ENCODE data around the gene INTS3.
"Not testable (repeated sequence)": the region's sequence is repeated elsewhere in the genome, so short reads cannot be mapped to it uniquely, and the experiment has no call there.

Gene INTS3

DNA sequence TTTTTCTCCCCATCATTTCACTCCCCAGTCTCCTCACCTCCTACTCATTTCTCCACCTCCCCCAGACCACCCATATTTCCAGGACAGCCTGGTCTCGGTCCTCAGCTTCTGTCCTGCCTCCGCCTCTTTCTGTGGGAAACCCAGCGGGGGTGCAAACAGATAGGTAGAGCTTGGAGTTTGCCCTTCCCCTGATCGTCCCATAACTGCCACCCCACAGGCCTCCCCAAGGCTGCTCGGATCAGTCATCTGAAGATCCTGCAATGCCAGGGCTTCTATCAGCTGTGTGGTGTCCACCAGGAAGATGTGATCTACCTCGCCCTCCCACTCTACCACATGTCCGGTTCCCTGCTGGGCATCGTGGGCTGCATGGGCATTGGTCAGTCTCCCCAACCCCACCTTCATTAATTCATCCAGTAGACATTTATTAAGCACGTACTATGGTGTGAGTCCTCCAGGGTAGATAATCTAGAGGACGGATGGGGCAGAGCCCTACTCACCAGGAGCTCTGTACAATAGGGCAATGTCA is 49.1 kb downstream of the INTS3 start:
- Histone ChIP-seq H3K27me3 (ENCODE audit: control insufficient read depth, insufficient read depth, low read length) (no peaks in the 10 kb centered on the region), H3K9me3 (ENCODE audit: control insufficient read depth, low read length) (no peaks in the 10 kb centered on the region), H3K4me1 (ENCODE audit: control insufficient read depth, insufficient read depth, low read length) (peaks cover 37% of the 10 kb centered on the region), H3K4me3 (ENCODE audit: low read length) (peak overlapping the region; percentile 15), H3K36me3 (ENCODE audit: control insufficient read depth, insufficient read depth, low read length) (no peaks in the 10 kb centered on the region), H3K9ac (ENCODE audit: low read length) (peak overlapping the region; percentile 11)

DNA sequence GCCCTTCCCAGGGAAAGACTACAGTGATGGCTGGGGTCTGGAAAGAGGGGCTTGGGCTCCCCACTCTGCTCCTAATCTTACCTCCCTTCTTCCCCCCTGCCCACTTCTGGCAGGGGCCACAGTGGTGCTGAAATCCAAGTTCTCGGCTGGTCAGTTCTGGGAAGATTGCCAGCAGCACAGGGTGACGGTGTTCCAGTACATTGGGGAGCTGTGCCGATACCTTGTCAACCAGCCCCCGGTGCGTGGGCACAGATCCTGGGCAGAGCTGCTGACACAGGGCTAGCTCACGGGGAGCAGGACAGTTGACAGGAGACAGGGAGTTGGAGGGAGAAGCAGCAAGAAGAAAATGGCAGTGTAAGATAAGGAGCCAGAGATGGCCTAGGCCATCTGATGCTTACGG is 49.8 kb downstream of the INTS3 start:
- H3K9me3 ChIP-seq (ENCODE audit: control insufficient read depth, low read length), result no peaks in the 10 kb centered on the region

DNA sequence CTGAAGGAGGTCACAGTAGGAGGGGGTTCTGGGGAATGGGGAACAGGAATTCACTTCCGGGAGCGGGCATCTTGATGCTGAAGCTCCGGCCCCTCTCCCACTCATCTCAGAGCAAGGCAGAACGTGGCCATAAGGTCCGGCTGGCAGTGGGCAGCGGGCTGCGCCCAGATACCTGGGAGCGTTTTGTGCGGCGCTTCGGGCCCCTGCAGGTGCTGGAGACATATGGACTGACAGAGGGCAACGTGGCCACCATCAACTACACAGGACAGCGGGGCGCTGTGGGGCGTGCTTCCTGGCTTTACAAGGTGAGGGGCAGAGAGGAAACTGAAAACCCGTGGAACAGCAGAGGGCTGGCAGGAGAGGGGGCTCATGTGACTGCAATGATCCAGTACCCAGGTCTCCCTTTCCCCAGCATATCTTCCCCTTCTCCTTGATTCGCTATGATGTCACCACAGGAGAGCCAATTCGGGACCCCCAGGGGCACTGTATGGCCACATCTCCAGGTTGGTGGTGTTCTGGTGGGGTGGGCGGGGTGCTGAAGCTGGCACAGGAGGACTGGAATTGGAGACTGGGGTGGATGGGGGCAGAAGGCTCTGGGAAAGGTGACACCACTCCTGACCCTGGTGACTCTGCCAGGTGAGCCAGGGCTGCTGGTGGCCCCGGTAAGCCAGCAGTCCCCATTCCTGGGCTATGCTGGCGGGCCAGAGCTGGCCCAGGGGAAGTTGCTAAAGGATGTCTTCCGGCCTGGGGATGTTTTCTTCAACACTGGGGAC is 50.4 kb downstream of the INTS3 start:
- H3K9ac ChIP-seq (ENCODE audit: low read length), result peak overlapping the region; percentile 11
- peaks cover 42% of the 10 kb centered on the region for H3K4me1 ChIP-seq (ENCODE audit: control insufficient read depth, insufficient read depth, low read length)
- H3K27me3 ChIP-seq (ENCODE audit: control insufficient read depth, insufficient read depth, low read length), result no peaks in the 10 kb centered on the region
- no peak overlapping the region for H3K4me3 ChIP-seq (ENCODE audit: low read length)
- no peaks in the 10 kb centered on the region for H3K36me3 ChIP-seq (ENCODE audit: control insufficient read depth, insufficient read depth, low read length)
- no peaks in the 10 kb centered on the region for H3K9me3 ChIP-seq (ENCODE audit: control insufficient read depth, low read length)

More for the DNA sequence above, 49.8 kb downstream of the INTS3 start:
- peak overlapping the region; percentile 11 for H3K9ac ChIP-seq (ENCODE audit: low read length)
- H3K4me3 ChIP-seq (ENCODE audit: low read length), result no peak overlapping the region
- no peaks in the 10 kb centered on the region for H3K27me3 ChIP-seq (ENCODE audit: control insufficient read depth, insufficient read depth, low read length)
- H3K36me3 ChIP-seq (ENCODE audit: control insufficient read depth, insufficient read depth, low read length), result no peaks in the 10 kb centered on the region
- H3K4me1 ChIP-seq (ENCODE audit: control insufficient read depth, insufficient read depth, low read length), result peaks cover 37% of the 10 kb centered on the region

DNA sequence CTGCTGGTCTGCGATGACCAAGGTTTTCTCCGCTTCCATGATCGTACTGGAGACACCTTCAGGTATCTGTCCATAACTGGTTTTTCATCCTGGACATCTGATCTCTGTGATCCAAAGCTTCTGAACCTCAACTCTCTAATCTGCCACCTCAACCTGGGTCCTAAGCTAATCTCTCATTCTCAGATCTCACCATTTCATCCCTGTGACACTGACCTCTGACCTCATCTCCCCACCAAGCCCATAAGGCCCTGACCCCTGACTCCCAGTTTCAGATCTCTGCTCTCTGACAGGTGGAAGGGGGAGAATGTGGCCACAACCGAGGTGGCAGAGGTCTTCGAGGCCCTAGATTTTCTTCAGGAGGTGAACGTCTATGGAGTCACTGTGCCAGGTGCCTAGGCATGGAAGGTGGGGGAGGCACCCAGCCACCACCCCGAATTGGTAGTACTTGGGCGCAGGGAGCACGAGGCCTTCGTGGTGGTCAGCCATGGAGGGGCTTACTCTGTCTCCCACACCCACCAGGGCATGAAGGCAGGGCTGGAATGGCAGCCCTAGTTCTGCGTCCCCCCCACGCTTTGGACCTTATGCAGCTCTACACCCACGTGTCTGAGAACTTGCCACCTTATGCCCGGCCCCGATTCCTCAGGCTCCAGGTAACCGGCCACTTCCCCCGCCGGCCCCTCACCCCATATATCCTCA is 51.1 kb downstream of the INTS3 start:
- Histone ChIP-seq H3K9ac (ENCODE audit: low read length) (no peak overlapping the region), H3K4me3 (ENCODE audit: low read length) (no peak overlapping the region), H3K36me3 (ENCODE audit: control insufficient read depth, insufficient read depth, low read length) (no peaks in the 10 kb centered on the region), H3K9me3 (ENCODE audit: control insufficient read depth, low read length) (no peaks in the 10 kb centered on the region), H3K27me3 (ENCODE audit: control insufficient read depth, insufficient read depth, low read length) (no peaks in the 10 kb centered on the region), H3K4me1 (ENCODE audit: control insufficient read depth, insufficient read depth, low read length) (peaks cover 42% of the 10 kb centered on the region)

DNA sequence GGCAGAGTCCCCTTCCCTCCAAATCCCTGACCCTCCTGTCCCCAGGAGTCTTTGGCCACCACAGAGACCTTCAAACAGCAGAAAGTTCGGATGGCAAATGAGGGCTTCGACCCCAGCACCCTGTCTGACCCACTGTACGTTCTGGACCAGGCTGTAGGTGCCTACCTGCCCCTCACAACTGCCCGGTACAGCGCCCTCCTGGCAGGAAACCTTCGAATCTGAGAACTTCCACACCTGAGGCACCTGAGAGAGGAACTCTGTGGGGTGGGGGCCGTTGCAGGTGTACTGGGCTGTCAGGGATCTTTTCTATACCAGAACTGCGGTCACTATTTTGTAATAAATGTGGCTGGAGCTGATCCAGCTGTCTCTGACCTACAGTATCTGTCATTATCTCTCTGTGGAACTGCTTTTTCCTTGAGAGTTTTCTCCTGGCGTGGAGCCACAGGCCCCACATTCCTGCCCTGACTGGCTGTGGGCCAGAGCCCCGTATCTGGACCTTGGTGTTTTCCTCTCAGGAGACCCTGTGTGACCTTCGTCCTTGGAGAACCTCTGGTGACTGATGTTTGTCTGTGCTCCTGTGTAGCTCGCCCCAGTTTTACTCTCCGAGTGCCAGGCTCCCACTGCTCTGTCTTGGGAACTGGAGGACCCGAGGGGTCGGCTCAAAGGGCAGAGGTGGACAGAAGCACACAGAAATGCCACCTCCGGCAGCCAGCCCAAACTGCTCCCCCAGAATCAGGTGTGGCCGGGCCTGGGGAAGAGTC is 52.1 kb downstream of the INTS3 start:
- Histone ChIP-seq H3K9ac (ENCODE audit: low read length) (no peak overlapping the region), H3K4me1 (ENCODE audit: control insufficient read depth, insufficient read depth, low read length) (peaks cover 42% of the 10 kb centered on the region), H3K27me3 (ENCODE audit: control insufficient read depth, insufficient read depth, low read length) (no peaks in the 10 kb centered on the region), H3K4me3 (ENCODE audit: low read length) (no peak overlapping the region), H3K9me3 (ENCODE audit: control insufficient read depth, low read length) (no peaks in the 10 kb centered on the region), H3K36me3 (ENCODE audit: control insufficient read depth, insufficient read depth, low read length) (no peaks in the 10 kb centered on the region)

DNA sequence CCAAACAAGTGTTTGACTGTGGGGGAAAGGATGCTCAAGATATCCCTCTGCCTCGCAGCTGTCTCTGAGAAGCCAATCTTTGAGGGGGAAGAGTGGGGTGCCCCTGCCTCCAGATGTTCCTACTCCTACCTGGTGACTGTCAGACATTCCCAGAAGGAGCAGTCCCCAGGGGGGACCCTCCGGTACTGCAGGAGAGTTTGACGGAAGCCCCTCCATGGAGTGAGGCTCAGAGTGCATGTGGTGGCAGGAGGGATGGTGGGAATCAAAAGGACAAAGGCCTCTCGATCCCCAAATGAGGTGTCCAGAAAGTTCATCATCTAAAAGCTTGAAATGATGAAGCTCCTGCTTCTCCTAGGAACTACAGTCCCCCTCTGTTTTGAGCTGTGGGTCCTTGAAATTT is 52.7 kb downstream of the INTS3 start:
- Histone ChIP-seq H3K9ac (ENCODE audit: low read length) (no peak overlapping the region), H3K36me3 (ENCODE audit: control insufficient read depth, insufficient read depth, low read length) (no peaks in the 10 kb centered on the region), H3K4me1 (ENCODE audit: control insufficient read depth, insufficient read depth, low read length) (peaks cover 42% of the 10 kb centered on the region), H3K27me3 (ENCODE audit: control insufficient read depth, insufficient read depth, low read length) (no peaks in the 10 kb centered on the region), H3K9me3 (ENCODE audit: control insufficient read depth, low read length) (no peaks in the 10 kb centered on the region), H3K4me3 (ENCODE audit: low read length) (no peak overlapping the region)

DNA sequence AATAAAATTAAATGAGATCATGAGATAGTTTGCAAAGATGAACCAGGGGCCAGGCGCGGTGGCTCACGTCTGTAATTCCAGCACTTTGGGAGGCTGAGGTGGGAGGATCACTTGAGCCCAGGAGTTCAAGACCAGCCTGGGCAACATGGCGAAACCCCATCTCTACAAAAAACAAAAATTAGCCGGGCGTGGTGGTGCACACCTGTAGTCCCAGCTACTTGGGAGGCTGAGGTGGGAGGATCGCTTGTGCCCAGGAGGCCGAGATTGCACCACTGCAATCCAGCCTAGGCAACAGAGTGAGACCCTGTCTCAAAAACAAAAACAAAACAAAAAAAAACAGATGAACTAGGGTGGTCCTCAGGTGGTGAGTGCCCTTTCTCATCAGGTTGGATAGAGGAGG is 54.8 kb downstream of the INTS3 start:
- H3K4me1 ChIP-seq (ENCODE audit: control insufficient read depth, insufficient read depth, low read length), result peaks cover 25% of the 10 kb centered on the region
- H3K27me3 ChIP-seq (ENCODE audit: control insufficient read depth, insufficient read depth, low read length); H3K36me3 ChIP-seq (ENCODE audit: control insufficient read depth, insufficient read depth, low read length); H3K9me3 ChIP-seq (ENCODE audit: control insufficient read depth, low read length): not testable (repeated sequence)
- peak overlapping the region; percentile 92 for H3K4me3 ChIP-seq (ENCODE audit: low read length)
- peak overlapping the region; percentile 95 for H3K9ac ChIP-seq (ENCODE audit: low read length)

DNA sequence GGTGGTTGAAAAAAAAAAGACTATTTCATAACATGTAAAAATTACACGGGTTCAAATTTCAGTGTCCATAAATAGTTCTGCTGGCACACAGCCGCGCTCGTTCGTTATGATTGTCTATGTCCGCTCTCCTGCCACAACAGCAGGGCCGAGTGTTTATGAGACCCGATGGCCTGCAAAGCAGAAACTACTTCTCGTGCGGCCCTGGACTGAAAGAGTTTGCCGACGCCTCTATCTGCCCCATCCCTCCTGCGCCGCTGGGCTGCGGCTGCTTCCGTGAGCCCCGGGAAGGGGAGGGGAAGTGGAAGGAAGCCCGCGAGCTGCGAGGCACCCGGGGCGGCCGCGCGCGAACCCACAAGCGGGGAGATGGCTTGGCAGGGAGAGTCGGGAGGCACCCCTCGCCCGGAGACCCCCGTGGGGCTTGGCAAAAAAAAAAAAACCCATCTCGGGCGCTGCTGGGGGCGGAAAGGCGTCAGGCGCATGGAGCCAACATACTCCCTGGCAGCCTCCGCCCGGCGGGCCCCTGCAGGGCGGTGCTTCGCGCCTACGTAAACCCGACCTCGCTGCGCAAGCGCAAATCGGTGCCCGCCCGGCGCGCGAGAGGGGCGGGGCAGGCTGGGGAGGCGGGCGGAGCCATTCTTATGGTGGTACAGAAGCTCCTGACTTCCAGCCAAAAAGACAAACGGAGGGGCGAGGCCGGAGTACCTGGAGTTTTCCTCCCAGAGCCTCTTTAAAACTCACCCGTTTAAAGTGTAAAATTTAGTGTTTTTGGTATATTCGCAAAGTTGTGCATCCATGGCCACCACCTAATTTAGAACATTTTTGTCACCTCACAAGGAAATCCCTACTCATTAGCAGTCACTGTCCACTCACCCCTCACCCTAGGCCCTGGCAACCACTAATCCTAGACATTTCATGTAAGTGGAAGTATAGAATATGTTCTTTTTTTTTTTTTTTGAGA is 55.7 kb downstream of the INTS3 start:
- Histone ChIP-seq H3K4me1 (ENCODE audit: control insufficient read depth, insufficient read depth, low read length) (peaks cover 20% of the 10 kb centered on the region), H3K9me3 (ENCODE audit: control insufficient read depth, low read length) (no peaks in the 10 kb centered on the region), H3K4me3 (ENCODE audit: low read length) (peak overlapping the region; percentile 92)

DNA sequence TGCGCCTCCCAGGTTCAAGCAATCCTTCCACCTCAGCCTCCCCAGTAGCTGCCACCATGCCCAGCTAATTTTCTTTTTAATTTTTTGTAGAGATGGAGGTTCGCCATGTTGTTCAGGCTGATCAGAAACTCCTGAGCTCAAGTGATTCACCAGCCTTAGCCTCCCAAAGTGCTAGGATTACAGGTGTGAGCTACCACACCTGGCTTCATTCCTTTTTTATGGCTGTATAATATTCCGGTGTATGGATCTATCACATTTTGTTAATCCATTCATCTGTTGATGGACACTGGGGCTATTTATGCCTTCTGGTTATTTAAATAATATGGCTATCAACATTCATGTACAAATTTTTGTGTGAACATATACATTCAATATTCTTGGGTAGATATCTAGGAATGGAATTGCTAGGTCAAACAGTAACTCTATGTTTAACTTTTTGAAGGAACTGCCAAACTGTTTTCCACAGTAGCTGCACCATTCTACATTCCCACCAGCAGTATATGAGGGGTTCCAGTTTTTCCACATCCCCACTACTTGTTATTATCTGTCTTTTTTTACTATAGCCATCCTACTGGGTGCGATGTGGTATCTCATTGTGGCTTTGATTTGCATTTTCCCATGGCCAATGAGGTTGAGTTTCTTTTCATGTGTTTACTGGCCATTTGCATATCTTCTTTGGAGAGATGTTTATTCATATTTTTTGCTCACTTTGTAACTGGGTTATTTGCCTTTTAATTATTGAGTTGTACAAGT is 58.4 kb downstream of the INTS3 start:
- H3K4me1 ChIP-seq (ENCODE audit: control insufficient read depth, insufficient read depth, low read length), result peaks cover 13% of the 10 kb centered on the region
- no peak overlapping the region for H3K9ac ChIP-seq (ENCODE audit: low read length)
- no peaks in the 10 kb centered on the region for H3K9me3 ChIP-seq (ENCODE audit: control insufficient read depth, low read length)

More for the DNA sequence above, 55.7 kb downstream of the INTS3 start:
- Histone ChIP-seq H3K36me3 (ENCODE audit: control insufficient read depth, insufficient read depth, low read length) (no peaks in the 10 kb centered on the region), H3K9ac (ENCODE audit: low read length) (peak overlapping the region; percentile 95), H3K27me3 (ENCODE audit: control insufficient read depth, insufficient read depth, low read length) (no peaks in the 10 kb centered on the region)

DNA sequence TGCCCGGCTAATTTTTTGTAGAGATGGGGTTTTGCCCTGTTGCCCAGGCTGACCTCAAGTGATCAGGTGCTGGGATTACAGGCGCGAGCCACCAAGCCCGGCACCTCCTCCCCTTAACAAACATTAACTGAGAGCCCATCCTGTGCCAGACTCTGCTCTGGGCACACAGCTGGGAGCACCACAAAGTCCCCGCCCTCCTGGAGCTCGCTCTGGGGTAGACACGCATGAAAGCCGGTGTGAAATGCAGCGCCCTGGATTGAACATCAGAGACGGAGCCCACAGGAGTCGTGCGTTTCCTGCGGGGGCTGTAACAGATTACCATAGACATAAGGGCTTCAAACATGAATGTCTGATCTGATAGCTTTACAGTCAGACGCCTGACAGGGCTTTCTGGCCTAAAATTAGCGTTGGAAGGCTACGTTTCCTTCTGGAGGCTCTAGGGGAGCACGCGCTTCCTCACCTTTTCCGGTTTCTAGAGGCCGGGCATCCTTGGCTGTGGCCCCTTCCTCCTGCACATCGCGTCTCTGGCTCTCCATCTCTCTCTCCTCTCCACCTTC is 61.7 kb downstream of the INTS3 start:
- peaks cover 11% of the 10 kb centered on the region for H3K4me1 ChIP-seq (ENCODE audit: control insufficient read depth, insufficient read depth, low read length)
- H3K4me3 ChIP-seq (ENCODE audit: low read length), result no peak overlapping the region

More for the DNA sequence above, 58.4 kb downstream of the INTS3 start:
- Histone ChIP-seq H3K4me3 (ENCODE audit: low read length) (no peak overlapping the region), H3K36me3 (ENCODE audit: control insufficient read depth, insufficient read depth, low read length) (no peaks in the 10 kb centered on the region), H3K27me3 (ENCODE audit: control insufficient read depth, insufficient read depth, low read length) (no peaks in the 10 kb centered on the region)

More for the DNA sequence above, 61.7 kb downstream of the INTS3 start:
- Histone ChIP-seq H3K9me3 (ENCODE audit: control insufficient read depth, low read length) (no peaks in the 10 kb centered on the region), H3K27me3 (ENCODE audit: control insufficient read depth, insufficient read depth, low read length) (no peaks in the 10 kb centered on the region), H3K36me3 (ENCODE audit: control insufficient read depth, insufficient read depth, low read length) (no peaks in the 10 kb centered on the region), H3K9ac (ENCODE audit: low read length) (peak overlapping the region; percentile 61)

Measured in mucosa of stomach (tissue), 1 donor.